Vagina (tissue), 2 donors: ENCODE measurements around the gene DLG2.

Source experiments
- CTCF ChIP-seq, 3 experiments: fragments of 450-650 bp in 2 of 3; fragments of 200-600 bp in 1 of 3; sonication (generic) in 1 of 3; IDR thresholded peaks; one replicate each; pipeline ENCODE4 v1.5.1; 2017 to 2019; ENCODE audit warnings: antibody characterized with exemption in 3 of 3, mild to moderate bottlenecking in 2 of 3, moderate library complexity in 2 of 3
- POLR2A ChIP-seq, 2 donors: fragments of 450-650 bp; IDR thresholded peaks; one replicate each; pipeline ENCODE4 v1.6.1; 2017; ENCODE audit warnings: antibody characterized with exemption in 2 of 2, mild to moderate bottlenecking in 2 of 2, moderate library complexity in 2 of 2

DNA sequence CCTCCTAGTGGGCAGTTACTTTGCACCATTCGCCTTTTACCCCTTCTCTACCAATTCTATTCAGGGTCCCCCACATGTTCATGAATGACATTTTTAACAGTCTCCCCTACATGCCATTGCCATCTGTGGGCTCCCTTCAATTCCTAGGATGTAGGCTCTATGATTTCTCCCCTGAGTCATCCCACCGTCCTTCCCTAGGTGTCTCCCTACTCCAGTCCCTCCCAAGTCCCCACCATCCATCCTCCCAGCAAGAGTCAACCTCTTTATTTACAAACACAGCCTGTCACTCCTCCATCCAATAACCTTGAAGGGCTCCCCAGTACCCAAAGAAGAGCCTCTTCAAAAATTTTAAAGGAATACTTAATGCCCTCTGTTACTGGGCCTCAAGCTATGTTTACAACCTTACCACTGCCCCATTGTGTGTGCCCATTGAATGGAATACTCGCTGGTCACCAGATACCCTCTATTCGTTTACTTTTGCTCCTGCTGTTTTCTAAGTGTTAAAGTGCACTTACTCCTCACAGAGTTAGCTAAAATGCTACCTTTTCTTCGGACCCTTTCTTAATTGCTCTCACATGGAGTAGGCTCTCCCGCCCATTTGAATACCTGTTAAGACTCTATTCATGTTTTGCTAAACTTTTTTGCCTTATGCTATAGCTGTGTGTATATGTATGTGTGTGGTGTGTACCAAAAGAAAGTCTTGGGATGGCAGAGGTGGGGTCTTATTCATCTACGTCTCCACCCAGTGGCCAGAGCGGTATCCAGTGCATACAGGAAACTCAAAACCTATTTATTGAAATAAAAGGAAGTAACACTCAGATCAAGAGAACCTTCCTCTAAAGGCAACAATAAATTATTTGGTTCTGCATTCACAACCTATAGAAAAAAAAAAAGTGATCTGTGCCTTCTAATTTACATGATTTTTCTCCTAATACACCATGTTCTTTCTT is 2105.2 kb downstream of the DLG2 start:
- TF ChIP-seq CTCF (IDR thresholded peaks at IDR 0.05) (no peak), POLR2A (IDR thresholded peaks at IDR 0.05) (no peak)
